ENCODE results near the gene MT4.

DNA sequence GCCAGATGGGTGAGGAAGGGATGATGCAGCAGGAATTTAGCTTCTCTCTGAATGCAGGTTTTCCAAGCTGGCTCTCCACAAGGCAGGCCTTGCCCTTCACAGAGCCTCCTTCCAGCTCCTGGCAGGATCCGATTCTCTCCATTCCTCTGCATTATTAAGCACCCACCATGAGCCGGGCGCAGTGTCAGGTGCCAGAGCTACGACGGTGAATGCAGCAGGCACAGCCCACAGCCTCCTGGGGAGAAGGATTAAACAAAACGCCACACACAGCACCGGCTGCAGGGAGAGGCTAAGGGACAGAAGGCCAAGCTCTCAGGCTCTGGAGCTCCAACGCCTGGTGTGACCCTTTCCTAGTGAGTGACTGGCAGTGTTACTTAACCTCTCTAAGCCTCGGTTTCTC lies 36.5 kb downstream of the MT4 start:
- TF ChIP-seq EZH2 (IDR thresholded peaks at IDR 0.05; ENCODE audit: low read length, unreplicated experiment) (no peak), CTCF (conservative IDR thresholded peaks at IDR 0.05; ENCODE audit: low read depth, low read length) (no peak), EZH2phosphoT487 (IDR thresholded peaks at IDR 0.05; ENCODE audit: borderline replicate concordance, low read length) (no peak)
